ENCODE data around the gene SLC8A3. TPM values are rescaled to one million over a fixed set of nuclear protein-coding genes. Genes with fewer than 3 reads are reported as not detected.

The SLC8A3 gene
- polyA plus RNA-seq, 5 donors: 4.6 to 23.7 (median 6.5) TPM

- no peak for DNase-seq
These were observed 164.9 kb downstream of the SLC8A3 start for GRCh38 chr14:70023871-70024270.

GRCh38 chr14:70022771-70023445 lies 165.8 kb downstream of the SLC8A3 start:
- DNase-seq: no peak

GRCh38 chr14:70021548-70022220 lies 167.1 kb downstream of the SLC8A3 start:
- DNase-seq: no peak

- no peak for DNase-seq
These were observed 168.2 kb downstream of the SLC8A3 start for GRCh38 chr14:70020352-70021170.

- DNase-seq: no peak
These were observed 169.1 kb downstream of the SLC8A3 start for GRCh38 chr14:70019695-70020094.

GRCh38 chr14:70018713-70019211 lies 170.0 kb downstream of the SLC8A3 start:
- no peak for DNase-seq

- no peak for DNase-seq
These were observed 170.5 kb downstream of the SLC8A3 start for GRCh38 chr14:70018230-70018629.

- no peak for DNase-seq
These were observed 174.2 kb downstream of the SLC8A3 start for GRCh38 chr14:70014406-70015095.

GRCh38 chr14:70013271-70013873 lies 175.4 kb downstream of the SLC8A3 start:
- DNase-seq: no peak

- no peak for DNase-seq
These were observed 177.0 kb downstream of the SLC8A3 start for GRCh38 chr14:70011708-70012107.

- no peak for DNase-seq
These were observed 177.7 kb downstream of the SLC8A3 start for GRCh38 chr14:70011098-70011497.

GRCh38 chr14:70009961-70010360 lies 178.8 kb downstream of the SLC8A3 start:
- no peak for DNase-seq

- DNase-seq: no peak
These were observed 180.2 kb downstream of the SLC8A3 start for GRCh38 chr14:70008284-70009262.

- DNase-seq: no peak
These were observed 182.1 kb downstream of the SLC8A3 start for GRCh38 chr14:70006699-70007098.

GRCh38 chr14:70005281-70005805 lies 183.4 kb downstream of the SLC8A3 start:
- no peak for DNase-seq

GRCh38 chr14:70004791-70005190 lies 184.0 kb downstream of the SLC8A3 start:
- no peak for DNase-seq

- no peak for DNase-seq
These were observed 186.0 kb downstream of the SLC8A3 start for GRCh38 chr14:70002589-70003346.

- no peak for DNase-seq
These were observed 188.2 kb downstream of the SLC8A3 start for GRCh38 chr14:70000601-70001000.

GRCh38 chr14:69999261-69999674 lies 189.5 kb downstream of the SLC8A3 start:
- no peak for DNase-seq

Measured in right lung (tissue), 5 donors.